Chondrocyte (in vitro differentiated cells): ENCODE data around the gene TOP1. TPM values are rescaled to one million over a fixed set of nuclear protein-coding genes. Genes with fewer than 3 reads are reported as not detected.
"Not testable (repeated sequence)": the region's sequence is repeated elsewhere in the genome, so short reads cannot be mapped to it uniquely, and the experiment has no call there.

Experiments used
- DNase-seq: peaks from one replicate; pipeline ENCODE4 v3.0.0; 2021; ENCODE audit warnings: mixed read lengths, low spot score
- H3K27ac Mint-ChIP-seq: one replicate; pipeline ENCODE4 v1.8.0; 2021; ENCODE audit warnings: mild to moderate bottlenecking, moderate library complexity, mixed read lengths; ENCODE audit not compliant: unreplicated experiment
- H3K27me3 Mint-ChIP-seq: 2 replicates; pipeline ENCODE4 v1.8.0; 2021; ENCODE audit warnings: low read depth, mixed read lengths
- H3K36me3 Mint-ChIP-seq: 2 replicates; pipeline ENCODE4 v1.8.0; 2021; ENCODE audit warnings: low read depth, mixed read lengths
- H3K4me1 Mint-ChIP-seq: 2 replicates; pipeline ENCODE4 v1.8.0; 2021; ENCODE audit warnings: low read depth, mild to moderate bottlenecking, mixed read lengths
- H3K4me3 Mint-ChIP-seq: one replicate; pipeline ENCODE4 v1.8.0; 2021; ENCODE audit warnings: mild to moderate bottlenecking, moderate library complexity, mixed read lengths; ENCODE audit not compliant: unreplicated experiment
- H3K9me3 Mint-ChIP-seq: 2 replicates; pipeline ENCODE4 v1.8.0; 2021; ENCODE audit warnings: low read depth, mixed read lengths
- total RNA-seq: library from RNA; stranded (reverse); gene quantifications from 3 replicates; pipeline ENCODE4 v1.2.1, GENCODE V29; 2021
- TF ChIP-seq, protein P1 (sequence below): fragments of 200-600 bp; sonication (generic); IDR thresholded peaks from 2 replicates; pipeline ENCODE4 v1.5.0; 2021; ENCODE audit warnings: antibody characterized with exemption, mild to moderate bottlenecking, moderate library complexity

The TOP1 gene
- total RNA-seq, 1 donor from 2014 or later, result 39.0 TPM

DNA sequence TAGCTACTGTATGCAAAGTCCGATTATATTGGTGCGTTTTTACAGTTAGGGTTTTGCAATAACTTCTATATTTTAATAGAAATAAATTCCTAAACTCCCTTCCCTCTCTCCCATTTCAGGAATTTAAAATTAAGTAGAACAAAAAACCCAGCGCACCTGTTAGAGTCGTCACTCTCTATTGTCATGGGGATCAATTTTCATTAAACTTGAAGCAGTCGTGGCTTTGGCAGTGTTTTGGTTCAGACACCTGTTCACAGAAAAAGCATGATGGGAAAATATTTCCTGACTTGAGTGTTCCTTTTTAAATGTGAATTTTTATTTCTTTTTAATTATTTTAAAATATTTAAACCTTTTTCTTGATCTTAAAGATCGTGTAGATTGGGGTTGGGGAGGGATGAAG, 95.0 kb downstream of the TOP1 start:
- Mint-ChIP-seq H3K36me3 (peaks cover 53% of the 10 kb centered on the region), H3K27ac (no peak overlapping the region), H3K27me3 (no peaks in the 10 kb centered on the region), H3K4me3 (no peak overlapping the region), H3K4me1 (peaks cover 3% of the 10 kb centered on the region), H3K9me3 (no peaks in the 10 kb centered on the region)
- no peak for DNase-seq
- TF ChIP-seq, protein P1, sequence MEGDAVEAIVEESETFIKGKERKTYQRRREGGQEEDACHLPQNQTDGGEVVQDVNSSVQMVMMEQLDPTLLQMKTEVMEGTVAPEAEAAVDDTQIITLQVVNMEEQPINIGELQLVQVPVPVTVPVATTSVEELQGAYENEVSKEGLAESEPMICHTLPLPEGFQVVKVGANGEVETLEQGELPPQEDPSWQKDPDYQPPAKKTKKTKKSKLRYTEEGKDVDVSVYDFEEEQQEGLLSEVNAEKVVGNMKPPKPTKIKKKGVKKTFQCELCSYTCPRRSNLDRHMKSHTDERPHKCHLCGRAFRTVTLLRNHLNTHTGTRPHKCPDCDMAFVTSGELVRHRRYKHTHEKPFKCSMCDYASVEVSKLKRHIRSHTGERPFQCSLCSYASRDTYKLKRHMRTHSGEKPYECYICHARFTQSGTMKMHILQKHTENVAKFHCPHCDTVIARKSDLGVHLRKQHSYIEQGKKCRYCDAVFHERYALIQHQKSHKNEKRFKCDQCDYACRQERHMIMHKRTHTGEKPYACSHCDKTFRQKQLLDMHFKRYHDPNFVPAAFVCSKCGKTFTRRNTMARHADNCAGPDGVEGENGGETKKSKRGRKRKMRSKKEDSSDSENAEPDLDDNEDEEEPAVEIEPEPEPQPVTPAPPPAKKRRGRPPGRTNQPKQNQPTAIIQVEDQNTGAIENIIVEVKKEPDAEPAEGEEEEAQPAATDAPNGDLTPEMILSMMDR, result no peak

DNA sequence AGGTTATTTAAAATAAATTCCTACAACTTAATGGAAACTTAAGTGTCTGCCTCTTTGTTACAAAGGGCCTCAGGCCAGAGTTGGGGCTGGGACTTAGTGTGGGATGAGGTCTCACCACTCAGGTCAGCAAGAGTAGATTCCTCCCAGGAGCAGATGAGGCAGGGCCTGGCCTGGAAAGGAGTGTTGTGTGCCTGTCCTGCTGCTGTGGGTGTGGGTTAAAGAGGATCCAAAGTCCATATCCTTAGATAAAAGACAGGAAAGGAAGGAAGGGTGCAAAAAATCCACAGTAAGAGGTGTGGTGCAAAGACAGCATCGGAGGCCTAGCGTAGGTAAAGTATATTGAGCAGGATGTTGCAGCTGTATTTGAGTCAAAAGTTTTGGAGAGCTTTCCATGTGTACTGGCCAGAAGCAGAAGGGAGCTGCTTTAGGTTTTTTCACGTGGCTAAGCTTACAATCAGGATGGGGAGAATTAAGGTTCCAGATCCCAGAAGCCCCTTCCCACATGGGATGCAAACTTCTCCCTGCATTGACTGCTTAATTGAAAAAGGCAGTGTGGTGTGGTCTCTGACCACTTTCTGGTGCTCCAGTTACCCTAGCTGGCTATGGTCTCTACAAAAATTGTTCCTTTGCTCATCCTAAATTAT, 96.0 kb downstream of the TOP1 start:
- no peaks in the 10 kb centered on the region for H3K9me3 Mint-ChIP-seq
- no peaks in the 10 kb centered on the region for H3K27me3 Mint-ChIP-seq
- H3K27ac Mint-ChIP-seq, result no peak overlapping the region
- no peak for DNase-seq
- H3K4me3 Mint-ChIP-seq, result no peak overlapping the region
- peaks cover 53% of the 10 kb centered on the region for H3K36me3 Mint-ChIP-seq
- no peaks in the 10 kb centered on the region for H3K4me1 Mint-ChIP-seq
- TF ChIP-seq, protein P1, result no peak

DNA sequence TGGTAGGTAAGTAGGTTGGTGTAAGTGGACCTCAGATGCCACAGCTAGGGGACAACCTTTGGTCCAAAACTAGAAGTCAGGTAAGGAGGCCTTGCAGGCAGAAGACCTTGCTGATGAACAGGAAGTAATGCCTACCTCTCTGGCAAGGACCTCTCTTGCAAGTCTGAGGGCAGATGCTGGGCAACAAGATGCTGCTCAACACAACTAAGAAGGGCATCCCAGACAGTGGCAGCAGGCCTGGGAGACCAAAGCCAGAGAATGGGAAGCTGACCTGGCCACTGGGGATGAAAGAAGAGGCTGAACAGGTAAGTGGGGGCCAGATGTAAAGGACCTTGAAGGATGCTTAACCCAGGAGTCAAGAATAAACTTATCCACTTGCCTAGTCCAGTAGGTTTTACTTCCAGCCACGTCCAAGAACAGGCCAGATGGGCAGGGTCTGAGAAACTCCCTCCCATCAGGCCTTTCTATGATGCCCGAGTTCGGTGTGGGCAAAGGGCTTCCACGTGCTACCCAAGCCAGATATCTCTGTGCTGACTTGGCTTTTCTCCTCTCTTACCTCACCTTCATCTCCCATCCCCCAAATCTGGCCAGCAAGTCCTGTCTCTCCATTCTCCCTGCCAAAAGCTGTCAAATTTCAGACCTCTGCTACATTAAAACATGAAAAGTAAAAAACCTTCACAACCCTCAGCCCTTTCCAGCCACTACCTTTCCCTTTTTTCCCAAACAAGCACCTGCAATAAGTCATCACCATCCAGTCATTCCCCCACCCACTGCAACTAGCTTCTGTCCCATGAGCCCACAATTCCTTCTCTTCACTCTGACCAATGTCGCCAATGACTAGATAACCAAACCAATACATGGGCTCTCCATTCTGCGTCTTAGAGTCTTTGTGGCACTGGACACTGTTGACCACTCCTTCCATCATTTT, 97.2 kb downstream of the TOP1 start:
- no peaks in the 10 kb centered on the region for H3K27me3 Mint-ChIP-seq
- peaks cover 51% of the 10 kb centered on the region for H3K36me3 Mint-ChIP-seq
- no peak for DNase-seq
- H3K4me1 Mint-ChIP-seq, result no peaks in the 10 kb centered on the region
- no peak overlapping the region for H3K4me3 Mint-ChIP-seq
- H3K9me3 Mint-ChIP-seq, result no peaks in the 10 kb centered on the region
- TF ChIP-seq, protein P1, result no peak
- H3K27ac Mint-ChIP-seq, result no peak overlapping the region

GRCh38 chr20:41126719-41127118, 98.1 kb downstream of the TOP1 start:
- Mint-ChIP-seq H3K27ac (no peak overlapping the region), H3K36me3 (peaks cover 42% of the 10 kb centered on the region)

DNA sequence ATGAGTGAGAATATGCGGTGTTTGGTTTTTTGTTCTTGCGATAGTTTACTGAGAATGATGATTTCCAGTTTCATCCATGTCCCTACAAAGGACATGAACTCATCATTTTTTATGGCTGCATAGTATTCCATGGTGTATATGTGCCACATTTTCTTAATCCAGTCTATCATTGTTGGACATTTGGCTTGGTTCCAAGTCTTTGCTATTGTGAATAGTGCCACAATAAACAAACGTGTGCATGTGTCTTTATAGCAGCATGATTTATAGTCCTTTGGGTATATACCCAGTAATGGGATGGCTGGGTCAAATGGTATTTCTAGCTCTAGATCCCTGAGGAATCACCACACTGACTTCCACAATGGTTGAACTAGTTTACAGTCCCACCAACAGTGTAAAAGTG, 99.7 kb downstream of the TOP1 start:
- H3K9me3 Mint-ChIP-seq, H3K27me3 Mint-ChIP-seq, H3K27ac Mint-ChIP-seq, H3K4me1 Mint-ChIP-seq, H3K4me3 Mint-ChIP-seq, DNase-seq: not testable (repeated sequence)
- peaks cover 30% of the 10 kb centered on the region for H3K36me3 Mint-ChIP-seq

More at GRCh38 chr20:41126719-41127118, 98.1 kb downstream of the TOP1 start:
- Mint-ChIP-seq H3K4me1 (no peaks in the 10 kb centered on the region), H3K4me3 (no peak overlapping the region), H3K9me3 (no peaks in the 10 kb centered on the region), H3K27me3 (no peaks in the 10 kb centered on the region)
- no peak for DNase-seq
- TF ChIP-seq, protein P1, result no peak
